GM21390 (cell line): ENCODE measurements around the gene OBSCN.

Experiments used
- ATAC-seq: cut with Tn5 transposase; IDR thresholded peaks from one replicate; pipeline ENCODE4 v1.9.1; 2021; ENCODE audit not compliant: unreplicated experiment

The OBSCN gene

DNA sequence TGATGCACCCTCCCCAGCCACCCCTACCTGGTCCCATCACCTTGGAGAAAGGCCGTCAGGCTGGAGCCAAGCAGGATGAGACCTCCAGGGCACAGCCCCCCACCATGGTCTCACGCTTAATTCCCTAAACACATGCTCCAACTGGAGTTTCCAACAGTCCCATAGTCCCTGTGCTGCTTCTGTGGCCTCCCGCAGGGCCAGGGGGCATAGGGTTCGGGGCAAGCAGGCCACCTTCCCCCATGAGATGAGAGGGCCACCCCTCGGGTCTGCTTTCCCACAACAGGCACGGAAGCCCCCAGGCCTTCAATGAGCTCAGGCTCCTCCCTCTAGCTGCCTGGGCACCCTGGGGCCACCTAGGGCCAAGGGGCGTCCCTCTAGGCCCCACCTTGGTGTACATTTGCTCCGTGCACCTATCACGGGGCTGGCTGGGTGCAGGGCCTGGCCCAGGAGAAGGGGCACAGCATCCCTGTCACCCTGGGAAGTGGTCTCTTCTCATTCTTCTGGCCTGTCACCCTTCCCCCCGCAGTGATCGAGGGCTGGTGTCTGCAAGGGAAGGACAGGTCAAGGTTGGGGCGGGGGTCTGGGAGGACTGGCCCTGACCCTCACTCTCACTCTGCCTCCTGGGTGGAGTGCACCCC, 156.3 kb downstream of the OBSCN start:
- ATAC-seq = no peak

DNA sequence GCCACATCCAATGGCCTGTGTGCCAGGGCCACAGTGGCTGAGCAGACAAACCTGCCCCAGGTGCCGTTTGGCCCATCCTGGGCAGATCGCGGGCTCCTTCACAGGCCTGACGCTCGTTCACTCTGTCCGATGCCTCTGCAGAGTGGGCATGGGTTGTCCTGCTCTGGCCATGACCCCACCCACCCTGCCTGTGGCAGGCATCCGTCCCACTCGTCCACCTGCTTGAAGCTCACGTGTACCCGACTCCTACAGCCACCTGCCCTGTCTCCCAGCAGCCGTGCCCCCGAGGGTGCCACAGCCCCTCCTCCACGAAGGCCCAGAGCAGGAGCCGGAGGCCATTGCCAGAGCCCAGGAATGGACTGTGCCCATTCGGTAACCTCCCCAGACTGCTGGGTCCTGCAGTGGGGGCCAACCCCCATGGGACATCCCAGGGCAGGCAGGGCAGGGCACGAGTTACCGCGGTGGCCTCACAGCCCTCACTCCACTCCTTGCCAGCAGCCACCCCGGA, 156.9 kb downstream of the OBSCN start:
- ATAC-seq = no peak

DNA sequence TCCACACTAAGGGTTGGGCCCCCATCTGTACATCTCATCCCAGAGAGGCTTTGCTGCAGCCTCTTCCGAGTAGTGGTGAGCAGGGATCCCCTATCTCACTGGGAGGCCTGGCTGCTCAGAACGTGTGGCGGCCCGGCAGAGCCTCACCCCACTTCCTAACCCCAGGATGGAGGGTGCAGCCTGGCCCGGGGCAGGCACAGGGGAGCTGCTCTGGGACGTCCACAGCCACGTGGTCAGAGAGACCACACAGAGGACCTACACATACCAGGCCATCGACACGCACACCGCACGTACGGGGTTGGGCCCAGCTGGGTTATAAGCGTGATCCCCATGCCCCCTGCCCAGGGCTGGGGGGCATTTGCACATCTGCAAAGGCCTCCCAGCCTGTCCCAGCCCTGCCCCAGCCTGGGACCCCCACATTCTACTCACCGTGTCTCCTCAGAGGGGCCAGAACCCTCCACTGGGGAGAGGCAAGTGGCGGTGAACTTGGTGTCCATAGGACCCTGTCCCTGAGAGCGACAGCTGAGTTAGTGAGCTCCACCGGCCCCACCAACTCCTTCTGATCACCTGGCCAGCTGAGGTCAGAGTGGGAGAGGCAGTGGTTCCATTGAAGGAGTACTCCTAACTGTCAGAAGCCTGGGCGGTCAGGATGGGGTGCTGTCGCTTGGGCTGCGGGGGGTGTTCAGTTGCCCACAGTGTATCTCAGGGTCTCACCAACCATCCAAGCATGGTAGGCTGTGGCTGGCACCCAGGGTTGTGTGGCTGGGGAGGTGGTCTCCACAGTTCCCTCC, 157.6 kb downstream of the OBSCN start:
- no peak for ATAC-seq

DNA sequence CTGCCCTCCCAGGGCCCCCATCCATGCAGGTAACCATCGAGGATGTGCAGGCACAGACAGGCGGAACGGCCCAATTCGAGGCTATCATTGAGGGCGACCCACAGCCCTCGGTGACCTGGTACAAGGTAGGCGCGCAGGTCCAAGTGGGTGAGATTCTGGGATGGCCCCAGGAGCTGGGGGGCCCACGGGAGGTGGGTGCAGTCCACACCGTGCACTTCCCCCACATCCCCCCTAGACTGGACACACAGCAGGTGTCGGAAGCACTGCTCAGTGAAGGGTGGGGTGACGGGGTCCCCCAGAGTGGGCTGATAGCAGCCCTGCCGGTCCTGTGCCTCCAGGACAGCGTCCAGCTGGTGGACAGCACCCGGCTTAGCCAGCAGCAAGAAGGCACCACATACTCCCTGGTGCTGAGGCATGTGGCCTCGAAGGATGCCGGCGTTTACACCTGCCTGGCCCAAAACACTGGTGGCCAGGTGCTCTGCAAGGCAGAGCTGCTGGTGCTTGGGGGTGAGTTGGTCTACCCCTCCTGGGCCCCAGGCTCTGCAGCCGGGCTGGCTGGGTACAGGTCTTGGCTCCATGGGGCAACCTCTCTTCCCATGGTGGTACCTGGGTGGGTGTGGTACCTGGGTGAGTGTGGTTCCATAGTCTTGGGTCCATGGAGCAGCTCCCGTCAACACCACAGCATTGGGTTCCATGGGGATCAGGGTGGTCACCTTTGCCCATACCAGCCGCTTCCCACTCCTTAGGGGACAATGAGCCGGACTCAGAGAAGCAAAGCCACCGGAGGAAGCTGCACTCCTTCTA, 158.4 kb downstream of the OBSCN start:
- no peak for ATAC-seq

DNA sequence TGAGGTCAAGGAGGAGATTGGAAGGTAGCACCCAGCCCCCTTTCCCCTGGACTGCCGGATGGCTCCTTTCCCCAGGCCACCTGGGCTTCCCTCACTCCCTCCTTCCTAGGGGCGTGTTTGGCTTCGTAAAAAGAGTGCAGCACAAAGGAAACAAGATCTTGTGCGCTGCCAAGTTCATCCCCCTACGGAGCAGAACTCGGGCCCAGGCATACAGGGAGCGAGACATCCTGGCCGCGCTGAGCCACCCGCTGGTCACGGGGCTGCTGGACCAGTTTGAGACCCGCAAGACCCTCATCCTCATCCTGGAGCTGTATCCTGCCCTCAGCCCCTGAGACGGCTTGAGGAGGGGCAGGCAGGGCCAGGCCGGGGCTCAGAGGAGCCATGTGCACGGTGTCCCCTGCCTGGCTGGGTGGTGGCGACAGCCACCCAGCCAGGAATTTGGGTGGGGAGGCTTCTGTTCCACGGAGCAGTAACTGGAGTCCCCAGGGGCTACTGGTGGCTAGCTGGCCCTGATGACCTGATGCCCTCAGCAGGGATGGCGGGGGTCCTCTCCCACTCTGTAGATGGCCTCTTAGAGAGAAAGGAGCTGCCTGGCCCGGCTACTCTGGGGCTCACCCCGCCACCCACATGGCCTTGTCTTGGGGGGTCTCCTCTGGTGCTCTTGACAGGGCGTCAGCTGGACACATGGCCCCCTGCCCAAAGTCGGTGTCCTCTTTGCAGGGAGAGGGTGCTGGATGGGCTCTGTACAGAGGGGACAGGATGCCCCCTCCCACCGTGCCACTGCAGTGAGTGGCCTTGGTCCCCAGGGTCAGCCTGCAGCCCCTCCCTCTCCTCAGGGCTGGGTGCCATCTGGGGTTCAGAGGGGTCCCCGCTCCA, 159.3 kb downstream of the OBSCN start:
- no peak for ATAC-seq

DNA sequence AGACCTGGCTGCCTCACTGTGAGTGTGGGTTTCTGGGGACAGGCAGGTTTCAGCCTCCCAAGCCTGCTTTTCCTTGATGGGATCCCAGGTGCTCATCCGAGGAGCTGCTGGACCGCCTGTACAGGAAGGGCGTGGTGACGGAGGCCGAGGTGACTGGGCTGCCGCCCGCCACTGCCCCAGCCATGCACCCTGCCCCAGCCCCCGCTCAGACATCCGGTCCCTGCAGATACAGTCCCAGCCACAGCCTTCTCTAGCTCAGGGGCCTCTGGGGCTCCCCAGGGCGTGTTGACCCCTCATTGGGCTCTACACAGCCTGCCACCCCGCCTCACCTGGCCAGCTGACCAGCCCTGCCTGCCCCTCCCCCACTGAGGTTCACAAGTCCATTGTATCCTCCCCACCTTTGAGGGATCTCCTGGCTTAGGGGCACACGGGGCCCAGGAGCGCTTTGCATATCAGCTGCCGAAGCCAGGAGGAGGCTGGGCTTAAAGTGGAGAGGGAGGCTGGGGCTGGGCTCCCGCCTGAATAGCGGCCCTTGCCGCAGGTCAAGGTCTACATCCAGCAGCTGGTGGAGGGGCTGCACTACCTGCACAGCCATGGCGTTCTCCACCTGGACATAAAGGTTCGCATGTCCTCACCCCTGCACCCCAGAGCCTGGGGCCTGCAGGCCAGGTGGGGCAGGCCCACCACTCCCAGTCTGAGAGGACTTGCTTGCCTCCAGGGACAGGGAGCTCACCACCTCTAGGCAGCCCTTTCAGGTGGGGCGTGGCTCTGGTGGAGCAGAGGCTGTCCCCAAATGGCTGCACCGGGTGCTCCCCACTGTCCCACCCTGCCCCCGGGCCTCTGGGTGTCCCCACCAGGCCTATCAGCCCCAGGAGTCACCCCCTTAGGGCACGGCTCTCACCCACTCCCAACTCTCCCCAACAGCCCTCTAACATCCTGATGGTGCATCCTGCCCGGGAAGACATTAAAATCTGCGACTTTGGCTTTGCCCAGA, 160.3 kb downstream of the OBSCN start:
- no peak for ATAC-seq

DNA sequence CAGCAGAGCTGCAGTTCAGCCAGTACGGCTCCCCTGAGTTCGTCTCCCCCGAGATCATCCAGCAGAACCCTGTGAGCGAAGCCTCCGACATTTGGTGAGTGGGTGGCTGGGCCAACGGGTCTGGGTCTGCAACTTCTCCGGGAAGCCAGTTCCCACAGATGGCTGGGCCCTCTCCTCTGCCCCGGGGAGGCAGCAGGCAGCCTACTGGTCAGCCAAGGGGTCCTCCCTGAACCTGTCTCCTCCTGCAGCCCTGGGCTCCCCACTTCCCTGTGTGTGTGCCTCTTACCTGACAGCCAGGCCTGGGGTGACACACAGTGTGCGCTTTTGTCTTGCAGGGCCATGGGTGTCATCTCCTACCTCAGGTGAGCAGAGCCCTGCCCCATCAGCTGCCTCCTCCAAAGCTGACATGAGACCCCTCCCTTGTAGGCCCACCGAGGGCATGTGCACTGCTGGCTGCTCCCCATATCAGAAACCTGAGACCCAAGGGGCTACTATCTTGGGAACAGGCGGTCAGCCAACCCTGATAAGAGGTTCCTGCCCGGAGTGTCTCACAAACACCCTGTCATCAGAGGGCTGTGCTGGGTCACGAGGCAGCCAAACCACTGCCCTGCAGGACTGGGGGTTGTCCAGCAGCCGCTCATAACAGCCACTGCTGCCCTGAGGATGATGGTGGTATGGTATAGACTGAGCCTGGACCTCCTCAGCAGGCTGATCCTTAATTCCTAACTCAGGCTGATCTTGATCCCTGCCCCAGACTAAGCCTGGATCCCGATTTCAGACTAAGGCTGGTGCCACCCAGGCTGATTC, 161.2 kb downstream of the OBSCN start:
- ATAC-seq = no peak

DNA sequence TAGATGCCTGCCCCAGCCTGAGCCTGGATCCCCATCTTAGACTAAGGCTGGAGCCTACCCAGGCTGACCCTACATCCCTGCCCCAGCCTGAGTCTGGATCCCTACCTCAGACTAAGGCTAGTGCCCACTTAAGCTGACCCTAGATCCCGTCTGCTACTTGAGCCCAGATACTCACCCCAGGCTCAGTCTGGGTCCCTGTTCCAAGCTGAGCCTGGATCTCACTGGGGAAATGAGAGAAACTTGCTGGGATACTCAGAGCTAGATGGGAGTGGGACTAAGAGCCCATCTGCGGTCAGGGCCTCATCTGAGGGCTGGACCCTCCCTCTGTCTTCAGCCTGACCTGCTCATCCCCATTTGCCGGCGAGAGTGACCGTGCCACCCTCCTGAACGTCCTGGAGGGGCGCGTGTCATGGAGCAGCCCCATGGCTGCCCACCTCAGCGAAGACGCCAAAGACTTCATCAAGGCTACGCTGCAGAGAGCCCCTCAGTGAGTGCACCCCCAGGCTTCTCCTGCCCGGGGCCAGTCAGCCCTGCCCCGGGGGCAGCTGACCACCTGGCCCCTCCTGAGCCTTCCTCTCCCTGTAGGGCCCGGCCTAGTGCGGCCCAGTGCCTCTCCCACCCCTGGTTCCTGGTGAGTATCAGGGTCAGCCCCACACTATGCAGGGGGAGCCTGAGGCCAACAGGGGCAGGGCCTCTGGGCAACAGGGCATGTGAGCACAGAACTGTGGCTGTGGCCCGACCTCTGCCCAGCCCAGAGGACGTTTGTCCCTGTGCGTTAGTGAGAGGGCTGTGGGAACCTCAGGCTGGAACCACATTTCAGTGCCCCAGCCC, 162.0 kb downstream of the OBSCN start:
- no peak for ATAC-seq

DNA sequence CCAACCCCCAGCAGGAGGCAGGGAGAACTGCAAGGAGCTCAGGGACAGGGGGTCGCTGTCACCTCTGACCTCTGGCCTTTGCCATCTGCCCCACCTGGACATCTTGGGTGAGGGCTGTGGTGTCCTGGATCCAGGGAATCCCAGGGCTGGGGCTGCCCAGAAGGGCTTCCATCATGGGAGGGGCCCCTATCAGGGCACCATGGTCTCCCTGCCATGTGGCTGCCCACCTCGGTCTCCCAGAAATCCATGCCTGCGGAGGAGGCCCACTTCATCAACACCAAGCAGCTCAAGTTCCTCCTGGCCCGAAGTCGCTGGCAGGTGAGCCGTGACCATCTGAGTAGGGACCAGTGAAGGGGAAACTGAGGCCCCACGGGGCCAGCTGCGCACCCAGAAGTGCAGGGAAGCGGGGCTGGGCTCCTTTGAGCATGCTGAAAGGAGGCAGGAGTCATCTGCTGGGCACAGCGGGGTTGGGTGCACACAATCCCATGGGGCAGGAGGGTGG, 162.6 kb downstream of the OBSCN start:
- ATAC-seq = no peak

DNA sequence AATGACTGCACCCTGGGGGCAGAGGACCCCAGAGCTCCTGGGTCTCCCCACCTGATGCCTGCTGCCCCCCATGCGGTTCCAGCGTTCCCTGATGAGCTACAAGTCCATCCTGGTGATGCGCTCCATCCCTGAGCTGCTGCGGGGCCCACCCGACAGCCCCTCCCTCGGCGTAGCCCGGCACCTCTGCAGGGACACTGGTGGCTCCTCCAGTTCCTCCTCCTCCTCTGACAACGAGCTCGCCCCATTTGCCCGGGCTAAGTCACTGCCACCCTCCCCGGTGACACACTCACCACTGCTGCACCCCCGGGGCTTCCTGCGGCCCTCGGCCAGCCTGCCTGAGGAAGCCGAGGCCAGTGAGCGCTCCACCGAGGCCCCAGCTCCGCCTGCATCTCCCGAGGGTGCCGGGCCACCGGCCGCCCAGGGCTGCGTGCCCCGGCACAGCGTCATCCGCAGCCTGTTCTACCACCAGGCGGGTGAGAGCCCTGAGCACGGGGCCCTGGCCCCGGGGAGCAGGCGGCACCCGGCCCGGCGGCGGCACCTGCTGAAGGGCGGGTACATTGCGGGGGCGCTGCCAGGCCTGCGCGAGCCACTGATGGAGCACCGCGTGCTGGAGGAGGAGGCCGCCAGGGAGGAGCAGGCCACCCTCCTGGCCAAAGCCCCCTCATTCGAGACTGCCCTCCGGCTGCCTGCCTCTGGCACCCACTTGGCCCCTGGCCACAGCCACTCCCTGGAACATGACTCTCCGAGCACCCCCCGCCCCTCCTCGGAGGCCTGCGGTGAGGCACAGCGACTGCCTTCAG, 163.3 kb downstream of the OBSCN start:
- ATAC-seq = no peak

DNA sequence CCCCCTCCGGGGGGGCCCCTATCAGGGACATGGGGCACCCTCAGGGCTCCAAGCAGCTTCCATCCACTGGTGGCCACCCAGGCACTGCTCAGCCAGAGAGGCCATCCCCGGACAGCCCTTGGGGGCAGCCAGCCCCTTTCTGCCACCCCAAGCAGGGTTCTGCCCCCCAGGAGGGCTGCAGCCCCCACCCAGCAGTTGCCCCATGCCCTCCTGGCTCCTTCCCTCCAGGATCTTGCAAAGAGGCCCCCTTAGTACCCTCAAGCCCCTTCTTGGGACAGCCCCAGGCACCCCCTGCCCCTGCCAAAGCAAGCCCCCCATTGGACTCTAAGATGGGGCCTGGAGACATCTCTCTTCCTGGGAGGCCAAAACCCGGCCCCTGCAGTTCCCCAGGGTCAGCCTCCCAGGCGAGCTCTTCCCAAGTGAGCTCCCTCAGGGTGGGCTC, 163.9 kb downstream of the OBSCN start:
- ATAC-seq = no peak

DNA sequence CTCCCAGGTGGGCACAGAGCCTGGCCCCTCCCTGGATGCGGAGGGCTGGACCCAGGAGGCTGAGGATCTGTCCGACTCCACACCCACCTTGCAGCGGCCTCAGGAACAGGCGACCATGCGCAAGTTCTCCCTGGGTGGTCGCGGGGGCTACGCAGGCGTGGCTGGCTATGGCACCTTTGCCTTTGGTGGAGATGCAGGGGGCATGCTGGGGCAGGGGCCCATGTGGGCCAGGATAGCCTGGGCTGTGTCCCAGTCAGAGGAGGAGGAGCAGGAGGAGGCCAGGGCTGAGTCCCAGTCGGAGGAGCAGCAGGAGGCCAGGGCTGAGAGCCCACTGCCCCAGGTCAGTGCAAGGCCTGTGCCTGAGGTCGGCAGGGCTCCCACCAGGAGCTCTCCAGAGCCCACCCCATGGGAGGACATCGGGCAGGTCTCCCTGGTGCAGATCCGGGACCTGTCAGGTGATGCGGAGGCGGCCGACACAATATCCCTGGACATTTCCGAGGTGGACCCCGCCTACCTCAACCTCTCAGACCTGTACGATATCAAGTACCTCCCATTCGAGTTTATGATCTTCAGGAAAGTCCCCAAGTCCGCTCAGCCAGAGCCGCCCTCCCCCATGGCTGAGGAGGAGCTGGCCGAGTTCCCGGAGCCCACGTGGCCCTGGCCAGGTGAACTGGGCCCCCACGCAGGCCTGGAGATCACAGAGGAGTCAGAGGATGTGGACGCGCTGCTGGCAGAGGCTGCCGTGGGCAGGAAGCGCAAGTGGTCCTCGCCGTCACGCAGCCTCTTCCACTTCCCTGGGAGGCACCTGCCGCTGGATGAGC, 164.5 kb downstream of the OBSCN start:
- ATAC-seq = no peak

DNA sequence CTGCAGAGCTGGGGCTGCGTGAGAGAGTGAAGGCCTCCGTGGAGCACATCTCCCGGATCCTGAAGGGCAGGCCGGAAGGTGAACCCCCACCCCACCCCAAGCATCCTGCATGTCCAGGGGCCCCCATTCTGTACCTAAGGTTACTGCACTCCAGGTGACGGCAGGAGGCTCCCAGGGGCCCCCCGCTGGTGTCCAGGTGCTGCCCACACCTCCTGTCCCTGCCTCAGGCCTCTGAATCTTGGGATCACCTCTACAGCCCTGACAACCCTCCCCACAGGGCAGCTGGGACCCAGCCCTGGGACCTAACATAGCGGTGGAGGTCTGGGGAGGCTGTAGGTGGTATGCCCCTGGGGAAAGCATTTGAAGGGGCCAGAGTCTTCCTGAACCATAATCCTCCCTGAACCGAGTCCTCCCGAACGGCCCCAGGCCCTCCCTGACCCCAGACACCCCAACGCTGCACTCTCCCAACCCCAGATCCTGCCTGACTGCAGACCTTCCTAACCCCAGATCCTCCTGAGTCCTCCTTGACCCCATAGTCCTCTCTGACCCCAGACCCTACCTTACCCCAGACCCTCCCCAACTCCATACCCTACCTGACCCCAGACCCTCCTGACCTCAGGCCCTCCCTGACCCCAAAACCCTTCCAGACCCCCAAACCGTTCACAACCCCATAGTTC, 165.3 kb downstream of the OBSCN start:
- ATAC-seq = no peak

DNA sequence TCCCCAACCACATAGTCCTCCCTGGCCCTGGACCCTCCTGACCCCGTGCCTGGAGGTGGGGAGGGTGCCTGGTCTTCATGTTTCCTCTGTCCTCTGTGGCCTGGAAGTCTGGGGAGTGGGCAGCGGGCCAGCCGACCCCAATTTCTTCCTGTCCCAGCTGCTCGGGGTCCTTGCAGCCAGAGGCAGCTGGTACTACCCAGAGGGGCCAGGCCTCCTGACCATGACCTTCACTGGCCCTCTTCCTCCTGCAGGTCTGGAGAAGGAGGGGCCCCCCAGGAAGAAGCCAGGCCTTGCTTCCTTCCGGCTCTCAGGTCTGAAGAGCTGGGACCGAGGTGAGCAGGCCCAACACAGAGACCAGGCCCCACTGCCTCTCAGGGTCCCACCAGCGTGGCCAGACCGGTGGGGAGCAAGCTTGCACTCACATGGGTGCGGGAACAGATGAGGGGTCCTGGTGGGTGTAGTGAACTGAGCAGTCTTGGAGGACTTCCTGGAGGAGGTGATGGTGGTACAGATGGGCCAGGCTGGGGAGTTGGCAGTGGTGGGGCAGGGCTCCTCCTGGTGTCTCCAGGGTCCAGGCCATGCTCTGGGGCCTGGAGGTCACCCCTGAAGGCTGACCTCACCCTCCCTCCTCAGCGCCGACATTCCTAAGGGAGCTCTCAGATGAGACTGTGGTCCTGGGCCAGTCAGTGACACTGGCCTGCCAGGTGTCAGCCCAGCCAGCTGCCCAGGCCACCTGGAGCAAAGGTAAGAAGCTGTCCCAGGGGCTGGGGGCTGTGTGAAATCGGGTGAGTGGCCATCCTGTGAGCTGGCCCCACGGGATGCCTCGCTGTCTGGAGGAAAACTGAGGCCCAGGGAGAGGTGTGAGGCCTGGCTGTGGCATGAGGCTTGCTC, 166.1 kb downstream of the OBSCN start:
- ATAC-seq = no peak
